ENCODE measurements around the gene ABRACL. TPM values are rescaled to one million over a fixed set of nuclear protein-coding genes. Genes with fewer than 3 reads are reported as not detected.

ABRACL gene
- total RNA-seq, 4 donors from 2014 or later = 4.6 to 10.1 (median 7.1) TPM

GRCh38 chr6:139010674-139011073 lies 17.9 kb upstream of the ABRACL start:
- no peaks in the 10 kb centered on the region for H3K36me3 ChIP-seq
- intact Hi-C loops (cut with DNase I) = no loop called here
- no peaks in the 10 kb centered on the region for H3K27me3 ChIP-seq
- no peaks in the 10 kb centered on the region for H3K4me1 ChIP-seq
- H3K9me3 ChIP-seq = no peaks in the 10 kb centered on the region
- H3K27ac ChIP-seq (replicated peaks in 1 of 4) = no peak overlapping the region
- no peak for DNase-seq (ENCODE audit: extremely low spot score)
- TF ChIP-seq CTCF (IDR thresholded peaks at IDR 0.05) = no peak
- TF ChIP-seq POLR2A (IDR thresholded peaks at IDR 0.05; ENCODE audit: low read depth) = no peak
- no peak for TF ChIP-seq EP300 (IDR thresholded peaks at IDR 0.05)
- no peak for TF ChIP-seq POLR2AphosphoS5 (IDR thresholded peaks at IDR 0.05)
- no peak overlapping the region for H3K4me3 ChIP-seq

GRCh38 chr6:139011980-139012379 lies 16.6 kb upstream of the ABRACL start:
- TF ChIP-seq POLR2A (IDR thresholded peaks at IDR 0.05; ENCODE audit: low read depth) = no peak
- no peak for TF ChIP-seq POLR2AphosphoS5 (IDR thresholded peaks at IDR 0.05)
- no peak for TF ChIP-seq EP300 (IDR thresholded peaks at IDR 0.05)
- TF ChIP-seq CTCF (IDR thresholded peaks at IDR 0.05) = no peak
- H3K4me1 ChIP-seq = peaks cover under 1 to 5% (median 5%) of the 10 kb centered on the region in 4 donors
- DNase-seq (ENCODE audit: extremely low spot score) = no peak

GRCh38 chr6:139013185-139013800 lies 15.3 kb upstream of the ABRACL start:
- Histone ChIP-seq H3K36me3 (no peaks in the 10 kb centered on the region), H3K9me3 (no peaks in the 10 kb centered on the region), H3K4me3 (no peak overlapping the region), H3K4me1 (peaks cover 4 to 11% (median 8%) of the 10 kb centered on the region in 4 donors), H3K27me3 (no peaks in the 10 kb centered on the region), H3K27ac (replicated peaks in 1 of 4) (no peak overlapping the region)
- intact Hi-C loops (cut with DNase I) = no loop called here
- DNase-seq (ENCODE audit: extremely low spot score) = no peak
- WGBS = 98% methylated on average over 4 of the region's 4 CpGs
- no peak for TF ChIP-seq EP300 (IDR thresholded peaks at IDR 0.05)
- no peak for TF ChIP-seq POLR2AphosphoS5 (IDR thresholded peaks at IDR 0.05)
- no peak for TF ChIP-seq POLR2A (IDR thresholded peaks at IDR 0.05; ENCODE audit: low read depth)
- TF ChIP-seq CTCF (IDR thresholded peaks at IDR 0.05) = no peak

More at GRCh38 chr6:139011980-139012379, 16.6 kb upstream of the ABRACL start:
- Histone ChIP-seq H3K9me3 (no peaks in the 10 kb centered on the region), H3K36me3 (no peaks in the 10 kb centered on the region), H3K4me3 (no peak overlapping the region), H3K27me3 (no peaks in the 10 kb centered on the region), H3K27ac (replicated peaks in 1 of 4) (no peak overlapping the region)
- 77% methylated on average over 3 of the region's 3 CpGs for WGBS
- intact Hi-C loops (cut with DNase I) = no loop called here

DNA sequence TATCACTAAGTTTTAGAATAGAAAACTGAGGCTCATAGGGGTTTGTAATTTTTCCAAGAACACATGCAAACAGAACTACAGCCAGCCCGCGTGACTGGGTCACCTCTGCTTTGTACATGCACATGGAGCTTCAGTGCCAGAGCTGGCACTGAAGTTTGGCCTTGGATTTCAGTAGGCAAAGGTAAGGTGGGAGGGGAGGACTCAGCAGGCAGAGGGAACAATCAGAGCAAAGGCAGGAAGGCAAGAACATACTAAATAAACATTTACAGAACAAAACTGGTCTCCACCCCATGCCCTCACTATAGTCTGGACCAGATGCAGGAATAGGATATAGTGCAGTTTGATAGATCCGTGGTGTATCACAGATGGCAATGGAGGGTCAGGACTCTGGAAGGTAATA lies 13.6 kb upstream of the ABRACL start:
- Histone ChIP-seq H3K4me3 (no peak overlapping the region), H3K36me3 (no peaks in the 10 kb centered on the region), H3K4me1 (peaks cover 4 to 11% (median 8%) of the 10 kb centered on the region in 4 donors), H3K27me3 (no peaks in the 10 kb centered on the region), H3K27ac (replicated peaks in 1 of 4) (no peak overlapping the region), H3K9me3 (no peaks in the 10 kb centered on the region)
- TF ChIP-seq POLR2A (IDR thresholded peaks at IDR 0.05; ENCODE audit: low read depth) (no peak), CTCF (IDR thresholded peaks at IDR 0.05) (no peak), EP300 (IDR thresholded peaks at IDR 0.05) (no peak), POLR2AphosphoS5 (IDR thresholded peaks at IDR 0.05) (no peak)
- DNase-seq (ENCODE audit: extremely low spot score) = no peak
- 86% methylated on average over 3 of the region's 3 CpGs for WGBS
- intact Hi-C loops (cut with DNase I) = no loop called here

All from esophagus muscularis mucosa (tissue), 4 donors.